ENCODE results near the gene ARHGAP6.

DNA sequence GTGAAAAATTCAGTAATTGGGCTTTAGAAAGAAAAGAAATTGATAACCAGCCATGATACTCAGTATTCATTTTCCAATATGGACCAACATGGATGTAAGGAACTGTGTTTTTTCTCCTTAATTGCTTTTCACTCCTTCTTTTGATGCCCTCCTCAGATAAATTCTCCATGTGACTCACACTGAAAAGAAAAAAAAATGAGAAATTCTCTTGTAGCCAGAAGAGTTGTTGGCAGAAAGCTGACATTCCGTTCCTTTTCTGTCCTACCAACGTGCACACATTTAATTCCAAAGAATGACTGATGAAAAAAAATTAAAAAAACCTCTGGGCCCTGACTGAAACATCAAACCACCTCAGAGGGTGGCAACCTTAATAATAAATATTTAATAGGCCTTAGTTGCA lies 219.4 kb downstream of the ARHGAP6 start:
- TF ChIP-seq ZNF274 (IDR thresholded peaks at IDR 0.05; ENCODE audit: low read depth, low read length) (no peak), YY1 (IDR thresholded peaks at IDR 0.05; ENCODE audit: insufficient read depth, insufficient read length) (no peak), SUZ12 (IDR thresholded peaks at IDR 0.05; ENCODE audit: extremely low read depth, insufficient read depth, insufficient read length) (no peak)
